ENCODE data around the gene LMNA. TPM values are rescaled to one million over a fixed set of nuclear protein-coding genes. Genes with fewer than 3 reads are reported as not detected.

LMNA gene
- total RNA-seq, 1 donor from 2014 or later: 358 TPM

GRCh38 chr1:156135930-156136871 is 21.7 kb downstream of the LMNA start:
- TF ChIP-seq, protein P1, sequence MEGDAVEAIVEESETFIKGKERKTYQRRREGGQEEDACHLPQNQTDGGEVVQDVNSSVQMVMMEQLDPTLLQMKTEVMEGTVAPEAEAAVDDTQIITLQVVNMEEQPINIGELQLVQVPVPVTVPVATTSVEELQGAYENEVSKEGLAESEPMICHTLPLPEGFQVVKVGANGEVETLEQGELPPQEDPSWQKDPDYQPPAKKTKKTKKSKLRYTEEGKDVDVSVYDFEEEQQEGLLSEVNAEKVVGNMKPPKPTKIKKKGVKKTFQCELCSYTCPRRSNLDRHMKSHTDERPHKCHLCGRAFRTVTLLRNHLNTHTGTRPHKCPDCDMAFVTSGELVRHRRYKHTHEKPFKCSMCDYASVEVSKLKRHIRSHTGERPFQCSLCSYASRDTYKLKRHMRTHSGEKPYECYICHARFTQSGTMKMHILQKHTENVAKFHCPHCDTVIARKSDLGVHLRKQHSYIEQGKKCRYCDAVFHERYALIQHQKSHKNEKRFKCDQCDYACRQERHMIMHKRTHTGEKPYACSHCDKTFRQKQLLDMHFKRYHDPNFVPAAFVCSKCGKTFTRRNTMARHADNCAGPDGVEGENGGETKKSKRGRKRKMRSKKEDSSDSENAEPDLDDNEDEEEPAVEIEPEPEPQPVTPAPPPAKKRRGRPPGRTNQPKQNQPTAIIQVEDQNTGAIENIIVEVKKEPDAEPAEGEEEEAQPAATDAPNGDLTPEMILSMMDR (conservative IDR thresholded peaks at IDR 0.05; ENCODE audit: low read depth, low read length): no peak
- DNase-seq (ENCODE audit: low read depth): no peak
- H3K4me3 ChIP-seq (ENCODE audit: low read depth, low read length): no peak overlapping the region

DNA sequence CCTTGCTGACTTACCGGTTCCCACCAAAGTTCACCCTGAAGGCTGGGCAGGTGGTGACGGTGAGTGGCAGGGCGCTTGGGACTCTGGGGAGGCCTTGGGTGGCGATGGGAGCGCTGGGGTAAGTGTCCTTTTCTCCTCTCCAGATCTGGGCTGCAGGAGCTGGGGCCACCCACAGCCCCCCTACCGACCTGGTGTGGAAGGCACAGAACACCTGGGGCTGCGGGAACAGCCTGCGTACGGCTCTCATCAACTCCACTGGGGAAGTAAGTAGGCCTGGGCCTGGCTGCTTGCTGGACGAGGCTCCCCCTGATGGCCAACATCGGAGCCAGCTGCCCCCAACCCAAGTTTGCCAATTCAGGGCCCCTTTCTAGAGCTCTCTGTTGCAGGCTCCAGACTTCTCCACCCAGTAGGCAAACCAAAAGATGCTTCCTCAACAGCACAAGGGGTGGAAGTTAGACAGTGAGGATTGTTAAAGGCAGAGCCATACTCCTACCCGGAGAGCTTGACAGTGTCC is 22.5 kb downstream of the LMNA start:
- H3K4me3 ChIP-seq (ENCODE audit: low read depth, low read length): no peak overlapping the region
- DNase-seq (ENCODE audit: low read depth): no peak
- TF ChIP-seq, protein P1 (conservative IDR thresholded peaks at IDR 0.05; ENCODE audit: low read depth, low read length): peak; percentile 16

GRCh38 chr1:156138458-156138867 is 24.0 kb downstream of the LMNA start:
- no peak for DNase-seq (ENCODE audit: low read depth)
- TF ChIP-seq, protein P1 (conservative IDR thresholded peaks at IDR 0.05; ENCODE audit: low read depth, low read length): no peak
- no peak overlapping the region for H3K4me3 ChIP-seq (ENCODE audit: low read depth, low read length)

DNA sequence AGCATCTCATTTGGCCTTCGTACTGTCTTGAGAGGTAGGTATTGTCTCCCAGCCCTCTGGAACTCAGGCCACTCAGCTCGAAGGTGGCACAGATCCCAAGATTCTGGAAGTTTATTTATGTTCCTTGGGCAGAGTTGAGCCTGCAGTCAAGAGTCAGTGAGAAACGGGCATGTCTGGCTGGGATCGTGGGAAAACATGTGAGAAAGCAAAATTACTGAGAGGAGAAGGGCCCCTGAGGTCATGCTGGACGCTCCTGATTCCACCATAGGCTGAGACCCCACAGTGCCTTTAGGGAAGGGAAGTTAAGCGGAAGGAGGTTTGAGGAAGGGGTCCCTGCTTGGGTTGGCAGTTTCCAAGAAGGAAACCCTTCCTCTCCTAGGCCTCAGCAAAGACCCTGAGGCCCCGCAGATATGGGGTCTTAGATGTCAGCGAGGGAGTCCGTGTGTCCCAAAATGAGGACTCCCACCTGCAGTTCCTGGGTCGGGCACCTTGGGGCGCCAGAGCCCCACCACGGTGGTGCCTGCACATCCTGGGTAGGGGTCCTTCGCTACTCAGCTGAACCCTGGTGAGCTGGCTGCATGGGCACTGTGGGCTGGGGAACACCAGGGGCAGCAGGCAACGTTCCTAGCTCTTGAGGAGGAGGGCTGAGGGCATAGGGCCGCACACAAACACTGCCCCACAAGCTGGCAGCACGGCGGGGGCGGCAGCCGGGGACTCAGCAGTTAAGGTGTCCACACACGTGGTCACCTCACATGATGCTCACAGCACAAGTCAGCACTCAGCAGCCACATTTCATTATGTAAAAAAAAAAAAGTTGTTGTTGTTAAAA is 26.6 kb downstream of the LMNA start:
- DNase-seq (ENCODE audit: low read depth): no peak
- H3K4me3 ChIP-seq (ENCODE audit: low read depth, low read length): no peak overlapping the region
- TF ChIP-seq, protein P1 (conservative IDR thresholded peaks at IDR 0.05; ENCODE audit: low read depth, low read length): peak; percentile 74

DNA sequence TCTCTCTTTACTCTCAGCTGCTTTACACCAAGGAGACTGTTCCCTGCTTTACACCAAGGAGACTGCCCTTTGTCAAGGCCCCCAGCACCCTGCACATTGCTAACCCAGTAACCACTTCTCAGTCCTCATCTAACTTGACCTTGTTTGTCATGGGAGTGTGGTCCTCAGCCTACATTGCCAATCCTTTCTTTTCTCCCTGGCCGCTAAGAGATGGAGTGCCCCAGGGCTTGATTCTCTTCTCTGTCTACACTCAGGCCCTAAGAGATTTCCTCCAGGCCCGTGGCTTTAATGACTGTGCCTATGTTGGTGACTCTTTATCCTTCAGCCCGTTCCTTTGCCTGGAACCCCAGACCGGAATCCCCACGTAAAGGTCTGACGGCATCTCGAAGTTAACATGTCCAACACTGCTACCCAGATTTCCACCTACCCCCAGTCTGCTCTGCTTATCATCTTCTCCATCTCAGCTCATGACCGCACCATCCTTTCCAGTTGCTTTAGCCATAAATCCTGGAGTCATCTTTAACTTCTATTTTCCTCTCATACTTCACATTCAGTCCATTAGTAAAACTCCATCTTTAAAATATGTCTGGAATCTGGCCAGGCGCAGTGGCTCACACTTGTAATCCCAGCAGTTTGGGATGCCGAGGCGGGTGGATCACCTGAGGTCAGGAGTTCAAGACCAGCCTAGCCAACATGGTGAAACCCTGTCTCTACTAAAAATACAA is 29.4 kb downstream of the LMNA start:
- TF ChIP-seq, protein P1 (conservative IDR thresholded peaks at IDR 0.05; ENCODE audit: low read depth, low read length): no peak
- H3K4me3 ChIP-seq (ENCODE audit: low read depth, low read length): no peak overlapping the region
- no peak for DNase-seq (ENCODE audit: low read depth)

DNA sequence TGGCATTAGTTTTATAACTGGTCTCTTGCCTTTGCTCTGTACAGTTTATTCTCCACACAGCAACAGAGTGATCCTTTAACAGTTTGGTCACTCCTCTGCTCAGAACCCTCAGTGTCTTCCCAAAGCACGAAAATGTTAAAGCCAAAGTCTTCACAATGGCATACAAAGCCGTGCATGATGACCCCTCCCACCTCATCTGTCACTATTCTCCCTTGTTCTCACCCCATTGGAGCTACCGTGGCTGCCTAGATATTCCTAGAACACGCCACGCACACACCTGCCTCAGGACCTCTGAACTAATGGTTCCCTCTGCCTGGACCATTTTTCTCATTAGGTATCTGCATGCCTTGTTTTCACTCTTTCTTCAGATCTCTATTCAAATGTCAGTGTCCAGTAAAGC is 30.2 kb downstream of the LMNA start:
- TF ChIP-seq, protein P1 (conservative IDR thresholded peaks at IDR 0.05; ENCODE audit: low read depth, low read length): no peak

More for the DNA sequence above, 30.2 kb downstream of the LMNA start:
- DNase-seq (ENCODE audit: low read depth): no peak
- H3K4me3 ChIP-seq (ENCODE audit: low read depth, low read length): no peak overlapping the region
